DMS 273 (cell line): ENCODE results near the gene SETD1B.
A peak's percentile ranks its signal among the peaks of the same experiment; 100 is the strongest.
"Not testable (repeated sequence)": the region's sequence is repeated elsewhere in the genome, so short reads cannot be mapped to it uniquely, and the experiment has no call there.

Source experiments
- DNase-seq: peaks from one replicate; lab custom pipeline; 2025; ENCODE audit not compliant: unreplicated experiment; lab: John Stamatoyannopoulos, UW

The SETD1B gene

GRCh38 chr12:121803861-121804416 lies at the start of gene SETD1B:
SETD1B (plus strand) TSS chr12:121804009; CDS start chr12:121804738, 729 bp downstream.
- peak; percentile 65 for DNase-seq

DNA sequence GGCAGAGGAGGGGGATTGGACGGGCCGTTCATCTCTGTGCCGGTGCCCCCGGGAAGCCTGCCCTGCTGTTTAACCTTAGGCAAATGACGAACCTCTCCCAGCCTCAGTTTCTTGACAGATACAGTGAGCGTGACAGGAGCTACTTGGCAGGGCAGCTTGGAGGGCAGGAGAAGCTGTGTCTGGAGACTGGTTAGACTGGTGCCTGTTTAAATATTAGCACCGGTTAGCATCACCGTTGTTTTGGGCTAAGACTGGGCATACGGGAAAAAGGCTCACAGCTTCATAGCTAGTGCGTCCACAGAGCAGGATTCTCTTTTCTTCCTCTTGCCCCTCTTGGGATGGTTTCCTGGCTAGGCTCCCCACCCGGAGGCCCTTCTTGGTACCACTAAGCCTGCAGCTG lies 49.0 kb upstream of the SETD1B start:
- no peak for DNase-seq

- DNase-seq = no peak
These were observed 48.2 kb upstream of the SETD1B start for GRCh38 chr12:121755591-121755990.

- not testable (repeated sequence) for DNase-seq
These were observed 45.3 kb upstream of the SETD1B start for GRCh38 chr12:121758536-121758935.

- DNase-seq = no peak
These were observed 41.5 kb upstream of the SETD1B start for GRCh38 chr12:121762269-121762668.

DNA sequence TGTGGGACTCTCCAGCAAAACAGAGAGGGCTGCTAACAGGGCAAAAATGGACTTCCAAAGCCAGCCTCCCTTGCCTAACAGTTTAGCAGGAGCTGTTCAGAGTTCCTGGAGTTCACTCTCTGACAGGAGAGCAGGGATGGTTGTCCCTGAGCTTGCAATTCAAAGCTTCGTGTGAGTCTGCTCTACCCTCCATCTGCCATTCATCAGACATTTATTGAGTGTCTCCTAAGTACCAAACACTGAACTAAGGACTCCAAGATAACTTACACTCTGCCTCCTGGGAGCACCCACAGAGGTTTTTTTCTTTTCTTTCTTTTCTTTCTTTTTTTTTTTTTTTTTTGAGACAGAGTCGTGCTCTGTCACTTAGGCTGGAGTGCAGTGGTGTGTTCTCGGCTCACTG lies 39.0 kb upstream of the SETD1B start:
- peak; percentile 33 for DNase-seq

- DNase-seq = peak; percentile 88
These were observed 38.2 kb upstream of the SETD1B start for GRCh38 chr12:121765573-121765972.

DNA sequence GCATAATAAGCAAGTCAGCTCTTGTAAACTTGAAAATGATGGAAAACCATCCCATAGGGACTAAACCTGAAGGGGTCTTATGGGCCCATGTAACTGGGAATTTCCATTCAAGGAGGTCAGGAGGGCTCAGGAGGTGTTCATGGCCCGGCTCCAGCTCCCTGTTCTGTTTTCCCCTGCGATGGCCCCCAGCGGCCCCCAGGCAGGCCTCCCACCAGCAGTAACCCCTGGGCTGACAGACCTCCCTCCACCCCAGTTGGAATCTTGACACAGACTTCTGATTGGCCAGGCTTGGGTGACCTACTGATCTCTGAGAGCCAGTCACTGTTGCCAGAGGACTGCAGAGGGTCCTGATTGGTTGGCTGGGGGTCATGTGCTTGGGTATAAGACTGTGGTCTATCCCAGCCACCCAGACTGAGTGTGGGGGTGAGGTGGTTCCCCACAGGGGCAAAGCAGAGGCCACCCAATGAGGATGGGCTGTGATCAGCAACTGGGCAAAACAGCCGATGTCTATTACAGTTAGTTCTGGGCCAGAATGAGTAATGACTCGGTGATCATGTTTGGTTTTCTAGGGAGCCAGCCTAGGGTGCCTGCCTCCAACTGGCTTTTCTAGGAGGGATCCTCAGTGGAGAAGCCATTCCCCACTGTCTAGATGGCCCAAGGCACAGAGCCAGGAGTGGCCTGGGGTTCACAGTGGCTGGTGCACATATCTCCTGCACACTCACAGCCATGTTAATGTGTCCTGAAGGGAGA lies 37.3 kb upstream of the SETD1B start:
- peak; percentile 63 for DNase-seq

GRCh38 chr12:121767525-121768016 lies 36.2 kb upstream of the SETD1B start:
- peak; percentile 92 for DNase-seq

DNA sequence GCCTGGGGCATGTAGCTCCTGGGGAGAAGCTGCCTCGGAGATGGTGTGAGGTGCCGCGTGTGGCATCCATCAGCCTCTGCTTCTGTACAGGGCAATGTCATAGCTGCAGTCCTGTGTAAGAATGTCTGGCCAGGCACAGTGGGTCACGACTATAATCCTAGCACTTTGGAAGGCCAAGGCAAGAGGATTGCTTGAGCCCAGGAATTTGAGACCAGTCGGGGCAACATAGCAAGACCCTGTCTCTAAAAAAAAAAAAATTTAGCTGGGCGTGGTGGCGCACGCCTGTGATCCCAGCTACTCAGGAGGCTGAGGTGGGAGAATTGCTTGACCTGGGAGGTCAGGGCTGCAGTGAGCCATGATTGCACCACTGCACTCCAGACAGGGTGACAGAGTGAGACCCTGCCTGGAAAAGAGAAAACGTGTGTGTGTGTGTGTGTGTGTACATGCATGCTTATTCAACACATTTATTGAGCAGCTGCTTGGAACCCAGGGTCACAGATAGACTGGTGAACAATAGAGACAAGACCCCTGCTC lies 34.4 kb upstream of the SETD1B start:
- DNase-seq = no peak

DNA sequence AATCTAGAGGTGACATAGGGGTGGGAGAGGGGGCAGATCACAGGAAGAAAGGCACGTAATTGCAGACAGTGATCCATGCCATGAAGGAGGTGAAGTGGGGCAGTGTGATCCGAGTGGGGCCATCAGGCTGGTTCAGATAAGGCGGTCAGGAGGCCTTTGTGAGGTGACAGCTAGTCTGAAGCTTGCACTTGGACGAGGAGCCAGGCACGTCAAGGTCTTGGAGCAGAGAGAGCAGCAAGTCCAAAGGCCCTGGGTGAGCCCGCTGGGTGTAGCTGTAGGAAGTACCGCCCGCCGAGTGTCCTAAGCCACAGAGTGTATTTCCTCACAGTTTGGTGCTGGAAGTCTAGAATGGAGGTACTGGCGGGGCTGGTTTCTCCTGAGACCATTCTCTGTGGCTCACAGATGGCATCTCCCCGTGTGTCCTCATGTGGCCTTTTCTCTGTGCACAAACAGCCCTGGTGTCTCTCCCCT lies 33.9 kb upstream of the SETD1B start:
- DNase-seq = peak; percentile 61

DNA sequence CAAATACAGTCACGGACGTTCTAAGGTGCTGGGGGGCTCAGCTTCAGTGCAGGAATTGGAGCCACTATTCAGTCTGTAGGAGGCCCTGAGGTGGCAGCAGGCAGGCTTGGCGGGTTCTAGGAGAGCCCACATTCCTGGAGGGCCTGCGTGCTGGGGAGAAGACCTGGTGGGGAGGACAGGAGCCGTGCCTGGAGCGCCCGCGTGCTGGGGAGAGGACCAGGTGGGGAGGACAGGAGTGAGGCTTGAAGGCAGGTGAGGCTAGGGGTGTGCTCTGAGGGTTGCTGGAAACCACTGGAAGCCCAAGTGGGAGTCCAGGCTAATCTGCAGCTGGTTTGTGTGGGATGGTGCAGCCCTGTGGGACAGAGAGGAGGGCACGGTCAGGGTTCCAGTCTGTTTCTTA lies 33.4 kb upstream of the SETD1B start:
- peak; percentile 61 for DNase-seq

- no peak for DNase-seq
These were observed 32.8 kb upstream of the SETD1B start for GRCh38 chr12:121770813-121771625.

DNA sequence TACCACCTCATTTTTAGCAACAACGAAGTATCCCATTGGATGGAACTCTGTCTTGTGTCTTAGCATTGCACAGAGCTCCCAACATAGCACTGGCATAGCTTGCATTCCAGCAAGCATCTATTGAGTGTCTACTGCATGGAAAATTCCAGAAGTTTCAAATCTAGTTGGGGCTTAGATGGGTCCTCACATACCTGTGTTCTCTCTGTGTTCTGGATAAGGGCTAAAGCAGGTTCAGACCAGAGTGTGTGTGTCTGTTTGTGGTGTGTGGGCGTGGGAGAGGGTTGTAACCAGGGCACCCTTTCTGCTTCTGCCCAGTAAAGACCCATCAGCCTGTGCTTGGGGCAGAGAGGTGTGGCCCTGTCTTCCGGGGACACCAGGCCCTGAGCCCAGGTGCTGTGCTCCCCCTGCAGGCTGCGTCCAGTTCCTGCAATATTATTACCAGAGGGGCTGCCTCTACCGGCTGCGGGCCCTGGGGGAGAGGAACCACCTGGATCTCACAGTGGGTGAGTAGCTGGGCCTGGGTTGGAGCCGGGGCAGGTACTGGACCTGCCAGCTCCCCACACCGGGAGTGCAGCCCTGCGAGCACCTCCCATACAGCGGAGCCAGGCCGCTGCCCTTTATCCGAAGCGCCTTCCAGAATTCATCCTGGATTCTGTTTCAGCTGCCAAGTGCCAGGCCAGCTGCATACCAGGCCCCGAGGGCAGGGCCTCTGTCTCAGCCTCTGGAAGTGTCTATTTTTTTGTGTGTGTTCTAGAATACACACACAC lies 30.6 kb upstream of the SETD1B start:
- DNase-seq = peak; percentile 80

DNA sequence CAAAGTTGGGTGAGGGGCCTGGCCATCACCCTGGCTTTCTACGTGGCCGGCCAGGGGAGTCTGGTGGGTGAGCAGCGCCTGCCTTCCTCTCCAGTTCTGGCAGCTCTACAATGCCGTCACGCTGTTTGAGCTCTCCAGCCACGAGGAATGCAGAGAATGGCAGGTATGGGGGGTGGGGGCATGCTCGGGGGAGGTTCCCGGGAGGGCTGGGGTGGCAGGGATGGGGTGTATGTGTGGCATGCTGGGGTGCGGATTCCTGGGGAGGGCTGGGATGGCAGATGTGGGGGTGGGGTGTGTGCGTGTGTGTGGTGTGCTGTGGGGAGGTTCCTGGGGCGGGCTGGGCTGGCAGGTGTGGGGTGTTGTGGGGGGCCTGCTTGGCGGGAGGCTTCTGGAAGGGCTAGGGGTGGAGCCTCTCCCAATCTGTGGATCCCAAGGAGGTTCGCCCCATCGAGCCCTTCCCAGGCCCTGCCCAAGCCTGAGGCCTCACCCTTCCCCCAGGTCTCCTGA lies 28.8 kb upstream of the SETD1B start:
- DNase-seq = no peak

DNA sequence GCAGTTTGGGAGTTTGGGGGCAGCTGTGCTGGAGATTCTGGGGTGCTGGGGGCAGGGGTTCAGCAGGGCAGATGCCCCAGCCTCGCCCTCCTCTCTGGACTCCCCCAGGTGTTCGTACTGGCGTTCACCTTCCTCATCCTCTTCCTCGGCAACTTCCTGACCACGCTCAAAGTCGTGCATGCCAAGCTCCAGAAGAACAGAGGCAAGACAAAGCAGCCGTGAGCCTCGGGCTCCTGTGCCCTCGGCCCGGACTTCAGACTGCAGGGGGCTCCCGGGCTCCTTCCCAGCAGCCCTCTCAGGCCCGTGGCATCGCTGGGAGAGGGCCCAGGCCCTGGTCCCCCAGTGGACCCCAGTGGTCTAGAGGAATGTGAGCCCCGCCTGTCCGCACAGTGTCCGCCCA lies 28.3 kb upstream of the SETD1B start:
- no peak for DNase-seq

DNA sequence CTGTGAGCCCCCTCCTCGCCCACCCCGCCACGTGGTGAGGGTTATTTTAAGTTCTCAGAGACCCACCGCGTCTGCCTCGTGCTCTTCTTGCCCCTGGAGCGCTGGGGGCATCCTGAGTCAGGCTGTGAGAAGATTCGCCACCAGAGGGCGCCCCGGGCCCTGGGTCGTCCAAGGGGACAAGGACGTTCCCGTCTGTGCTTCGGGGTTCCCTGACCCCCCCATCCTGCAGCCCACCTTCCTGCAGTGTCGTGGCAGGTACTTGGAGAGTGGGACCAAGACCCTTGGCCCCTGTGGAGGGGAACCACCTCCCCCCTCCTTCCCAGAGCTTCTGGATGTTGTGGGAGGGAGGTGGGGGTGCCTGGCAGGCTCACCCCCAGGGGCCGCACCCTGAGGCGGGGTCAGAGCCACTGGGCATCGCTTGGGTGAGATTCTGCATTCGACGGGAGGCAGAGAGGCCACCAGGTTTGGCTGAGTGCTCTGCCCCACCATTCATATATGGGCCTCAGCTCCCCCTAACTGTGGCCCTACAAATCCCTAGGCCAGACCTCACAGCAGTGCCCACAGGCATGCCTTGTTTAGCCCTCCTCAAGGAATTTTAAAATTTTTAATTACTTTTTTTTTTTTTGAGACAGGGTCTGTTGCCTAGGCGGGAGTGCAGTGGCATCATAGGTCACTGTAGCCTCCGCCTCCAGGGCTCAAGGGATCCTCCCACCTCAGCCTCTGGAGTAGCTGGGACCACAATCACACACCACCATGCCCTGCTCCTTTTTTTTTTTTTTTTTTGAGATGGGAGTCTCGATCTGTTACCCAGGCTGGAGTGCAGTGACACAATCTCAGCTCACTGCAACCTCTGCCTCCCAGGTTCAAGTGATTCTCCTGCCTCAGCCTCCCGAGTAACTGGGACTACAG lies 27.4 kb upstream of the SETD1B start:
- DNase-seq = peak; percentile 66

- no peak for DNase-seq
These were observed 25.0 kb upstream of the SETD1B start for GRCh38 chr12:121778567-121779421.
